HEK293T (cell line): ENCODE results near the gene YIF1A.

Source experiments
- ARNT ChIP-seq: fragments of 450-650 bp; IDR thresholded peaks from 2 replicates; pipeline ENCODE4 v1.6.1; 2017; ENCODE audit warnings: mild to moderate bottlenecking
- BHLHE40 ChIP-seq: fragments of 450-650 bp; IDR thresholded peaks from 2 replicates; pipeline ENCODE4 v1.6.1; 2016; ENCODE audit warnings: mild to moderate bottlenecking, moderate library complexity, borderline replicate concordance
- CTBP1 ChIP-seq: fragments of 450-650 bp; IDR thresholded peaks from 2 replicates; pipeline ENCODE4 v1.6.1; 2016; ENCODE audit warnings: borderline replicate concordance
- ELF4 ChIP-seq: fragments of 450-650 bp; IDR thresholded peaks from 2 replicates; pipeline ENCODE4 v1.6.1; 2017; ENCODE audit warnings: antibody characterized with exemption
- FOXA1 ChIP-seq: fragments of 450-650 bp; IDR thresholded peaks from 2 replicates; pipeline ENCODE4 v1.6.1; 2016; ENCODE audit warnings: mild to moderate bottlenecking
- FOXK2 ChIP-seq: fragments of 450-650 bp; IDR thresholded peaks from 2 replicates; pipeline ENCODE4 v1.6.1; 2016; ENCODE audit warnings: mild to moderate bottlenecking
- FOXM1 ChIP-seq: fragments of 450-650 bp; IDR thresholded peaks from 2 replicates; pipeline ENCODE4 v1.6.1; 2017; ENCODE audit warnings: mild to moderate bottlenecking, borderline replicate concordance
- HDGF ChIP-seq: fragments of 450-650 bp; IDR thresholded peaks from 2 replicates; pipeline ENCODE4 v1.6.1; 2017; ENCODE audit warnings: antibody characterized with exemption, borderline replicate concordance
- NFRKB ChIP-seq: fragments of 450-650 bp; IDR thresholded peaks from 2 replicates; pipeline ENCODE4 v1.6.1; 2016; ENCODE audit warnings: mild to moderate bottlenecking, moderate library complexity
- SUZ12 ChIP-seq: fragments of 450-650 bp; IDR thresholded peaks from 2 replicates; pipeline ENCODE4 v1.6.1; 2016; ENCODE audit warnings: mild to moderate bottlenecking
- ZNF384 ChIP-seq: fragments of 450-650 bp; IDR thresholded peaks from 2 replicates; pipeline ENCODE4 v1.6.1; 2016

GRCh38 chr11:66314186-66314501 lies 25.2 kb upstream of the YIF1A start:
- TF ChIP-seq ZNF384 (no peak), NFRKB (no peak), ELF4 (no peak), FOXA1 (no peak), ARNT (no peak), HDGF (no peak), BHLHE40 (no peak), CTBP1 (no peak), FOXM1 (no peak), SUZ12 (no peak), FOXK2 (no peak)
